DND-41 (cell line): ENCODE data around the gene SIRT6.
"Not testable (repeated sequence)": the region's sequence is repeated elsewhere in the genome, so short reads cannot be mapped to it uniquely, and the experiment has no call there.

ENCODE experiments used
- ATAC-seq: fragments of 200-7000 bp; cut with Tn5 transposase; 3 replicates; pipeline ENCODE4 v1.9.1; 2021; ENCODE audit warnings: low read depth; ENCODE audit not compliant: insufficient read depth
- DNase-seq: peaks from one replicate; pipeline ENCODE4 v3.0.0-alpha.2; 2020
- H2AFZ ChIP-seq: 2 replicates; pipeline ENCODE4 v1.6.0; 2012; ENCODE audit warnings: low read depth, low read length
- H3K27ac ChIP-seq: 2 replicates; pipeline ENCODE4 v1.5.1; 2012; ENCODE audit warnings: low read length, inconsistent platforms
- H3K27me3 ChIP-seq: fragments of 200-600 bp; sonication (generic); 2 replicates; pipeline ENCODE4 v1.6.0; 2012; ENCODE audit warnings: low read length, mild to moderate bottlenecking, inconsistent platforms; ENCODE audit not compliant: insufficient read depth, poor library complexity
- H3K36me3 ChIP-seq: 2 replicates; pipeline ENCODE4 v1.5.1; 2012; ENCODE audit warnings: low read length, inconsistent platforms; ENCODE audit not compliant: insufficient read depth
- H3K4me1 ChIP-seq: 2 replicates; pipeline ENCODE4 v1.5.1; 2012; ENCODE audit warnings: mild to moderate bottlenecking, low read length; ENCODE audit not compliant: insufficient read depth
- H3K4me2 ChIP-seq: 2 replicates; pipeline ENCODE4 v1.6.0; 2012; ENCODE audit warnings: mild to moderate bottlenecking, moderate library complexity, low read length, inconsistent platforms; ENCODE audit not compliant: insufficient read depth
- H3K4me3 ChIP-seq, 2 experiments: fragments of 200-600 bp in 1 of 2; shearing (Covaris generic) in 1 of 2; 2 replicates each; pipeline ENCODE4 v1.5.1; 2012 to 2016; ENCODE audit warnings: inconsistent platforms in 2 of 2, low read length in 2 of 2, mild to moderate bottlenecking in 2 of 2, low read depth in 1 of 2, moderate library complexity in 1 of 2
- H3K79me2 ChIP-seq: 2 replicates; pipeline ENCODE4 v1.6.0; 2012; ENCODE audit warnings: low read length, inconsistent platforms; ENCODE audit not compliant: insufficient read depth
- H3K9ac ChIP-seq: 2 replicates; pipeline ENCODE4 v1.6.0; 2012; ENCODE audit warnings: low read depth, mild to moderate bottlenecking, inconsistent platforms, low read length, moderate library complexity
- H3K9me3 ChIP-seq: 2 replicates; pipeline ENCODE4 v1.5.1; 2012; ENCODE audit warnings: low read length, moderate library complexity, mild to moderate bottlenecking, inconsistent platforms; ENCODE audit not compliant: insufficient read depth, severe bottlenecking
- H4K20me1 ChIP-seq: 2 replicates; pipeline ENCODE4 v1.6.0; 2012; ENCODE audit warnings: low read length; ENCODE audit not compliant: insufficient read depth
- EZH2 ChIP-seq: IDR thresholded peaks from 3 replicates; pipeline ENCODE4 v1.6.1; 2012; ENCODE audit warnings: borderline replicate concordance, low read depth, mild to moderate bottlenecking, moderate library complexity, low read length, inconsistent platforms; ENCODE audit not compliant: severe bottlenecking
- TF ChIP-seq, protein P1 (sequence below): IDR thresholded peaks from 2 replicates; pipeline ENCODE4 v1.5.1; 2012; ENCODE audit warnings: borderline replicate concordance, low read length, moderate library complexity, mild to moderate bottlenecking; ENCODE audit not compliant: poor library complexity, severe bottlenecking; ENCODE audit errors: extremely low read depth

The SIRT6 gene

DNA sequence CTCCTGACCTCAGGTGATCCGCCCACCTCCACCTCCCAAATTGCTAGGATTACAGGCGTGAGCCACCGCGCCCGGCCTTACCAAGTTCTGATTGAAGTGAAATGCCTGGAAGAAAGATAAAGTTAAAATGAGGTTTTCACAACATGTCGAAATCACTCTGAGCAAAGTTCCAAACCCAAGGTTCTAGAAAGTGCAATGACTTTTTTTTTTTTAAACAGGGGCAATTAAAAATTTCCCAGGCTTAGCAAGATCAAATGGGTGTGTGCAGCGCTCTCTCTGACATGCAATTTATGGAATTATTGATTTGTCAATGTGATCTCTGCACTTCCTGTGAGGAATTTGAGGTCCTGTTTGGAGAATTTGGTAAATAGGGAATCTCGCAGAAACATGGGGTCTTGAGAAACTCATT is 45.7 kb downstream of the SIRT6 start:
- TF ChIP-seq EZH2 = no peak
- TF ChIP-seq, protein P1, sequence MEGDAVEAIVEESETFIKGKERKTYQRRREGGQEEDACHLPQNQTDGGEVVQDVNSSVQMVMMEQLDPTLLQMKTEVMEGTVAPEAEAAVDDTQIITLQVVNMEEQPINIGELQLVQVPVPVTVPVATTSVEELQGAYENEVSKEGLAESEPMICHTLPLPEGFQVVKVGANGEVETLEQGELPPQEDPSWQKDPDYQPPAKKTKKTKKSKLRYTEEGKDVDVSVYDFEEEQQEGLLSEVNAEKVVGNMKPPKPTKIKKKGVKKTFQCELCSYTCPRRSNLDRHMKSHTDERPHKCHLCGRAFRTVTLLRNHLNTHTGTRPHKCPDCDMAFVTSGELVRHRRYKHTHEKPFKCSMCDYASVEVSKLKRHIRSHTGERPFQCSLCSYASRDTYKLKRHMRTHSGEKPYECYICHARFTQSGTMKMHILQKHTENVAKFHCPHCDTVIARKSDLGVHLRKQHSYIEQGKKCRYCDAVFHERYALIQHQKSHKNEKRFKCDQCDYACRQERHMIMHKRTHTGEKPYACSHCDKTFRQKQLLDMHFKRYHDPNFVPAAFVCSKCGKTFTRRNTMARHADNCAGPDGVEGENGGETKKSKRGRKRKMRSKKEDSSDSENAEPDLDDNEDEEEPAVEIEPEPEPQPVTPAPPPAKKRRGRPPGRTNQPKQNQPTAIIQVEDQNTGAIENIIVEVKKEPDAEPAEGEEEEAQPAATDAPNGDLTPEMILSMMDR = no peak

DNA sequence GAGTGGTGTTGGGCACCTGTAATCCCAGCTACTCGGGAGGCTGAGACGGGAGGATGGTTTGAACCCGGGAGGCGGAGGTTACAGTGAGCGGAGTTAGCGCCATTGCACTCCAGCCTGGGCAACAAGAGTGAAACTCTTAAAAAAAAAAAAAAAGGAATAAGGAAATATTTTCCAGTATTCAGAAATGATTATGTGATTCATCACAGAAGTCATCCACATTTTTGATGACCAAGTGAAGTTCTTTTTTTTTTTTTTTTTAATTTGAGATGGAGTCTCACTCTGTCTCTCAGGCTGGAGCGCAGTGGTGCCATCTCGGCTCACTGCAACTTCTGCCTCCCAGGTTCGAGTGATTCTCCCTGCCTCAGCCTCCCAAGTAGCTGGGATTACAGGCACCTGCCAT is 47.0 kb downstream of the SIRT6 start:
- not testable (repeated sequence) for H3K27ac ChIP-seq

More for the DNA sequence above, 45.7 kb downstream of the SIRT6 start:
- H3K27me3 ChIP-seq = no peaks in the 10 kb centered on the region
- H3K27ac ChIP-seq = no peak overlapping the region
- ATAC-seq (no peak), DNase-seq (no peak)
- peaks cover 12% of the 10 kb centered on the region for H3K4me1 ChIP-seq
- H3K9ac ChIP-seq = no peak overlapping the region
- H3K36me3 ChIP-seq = no peaks in the 10 kb centered on the region
- H3K79me2 ChIP-seq = no peaks in the 10 kb centered on the region
- H3K4me2 ChIP-seq = no peak overlapping the region
- no peak overlapping the region for H3K4me3 ChIP-seq
- no peaks in the 10 kb centered on the region for H4K20me1 ChIP-seq
- H3K9me3 ChIP-seq = no peaks in the 10 kb centered on the region
- H2AFZ ChIP-seq = no peak overlapping the region

DNA sequence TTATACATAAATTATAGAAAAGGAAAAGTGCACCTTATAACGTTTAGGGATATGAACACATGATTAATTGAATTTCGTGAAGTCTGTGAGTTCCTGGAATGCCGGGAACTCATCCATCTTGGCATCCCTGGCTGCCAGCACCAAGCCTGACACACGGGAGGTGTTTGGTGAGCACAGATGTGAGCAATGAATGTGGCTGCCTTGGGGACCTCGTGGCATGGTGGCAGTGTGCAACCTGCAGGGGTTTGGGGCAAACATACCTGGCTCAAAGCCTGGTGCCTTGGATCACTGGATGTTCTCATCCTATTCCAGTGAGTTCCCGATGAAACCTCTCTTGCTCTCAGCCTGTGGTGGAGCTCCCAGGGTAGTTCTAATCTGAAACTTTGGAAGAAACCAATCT is 48.0 kb downstream of the SIRT6 start:
- no peak overlapping the region for H2AFZ ChIP-seq
- no peak for DNase-seq

More for the DNA sequence above, 47.0 kb downstream of the SIRT6 start:
- H3K36me3 ChIP-seq, DNase-seq, H3K4me3 ChIP-seq, H3K4me2 ChIP-seq, H3K27me3 ChIP-seq, ATAC-seq, H3K4me1 ChIP-seq, H2AFZ ChIP-seq, H3K9me3 ChIP-seq, H4K20me1 ChIP-seq, H3K79me2 ChIP-seq, H3K9ac ChIP-seq: not testable (repeated sequence)

DNA sequence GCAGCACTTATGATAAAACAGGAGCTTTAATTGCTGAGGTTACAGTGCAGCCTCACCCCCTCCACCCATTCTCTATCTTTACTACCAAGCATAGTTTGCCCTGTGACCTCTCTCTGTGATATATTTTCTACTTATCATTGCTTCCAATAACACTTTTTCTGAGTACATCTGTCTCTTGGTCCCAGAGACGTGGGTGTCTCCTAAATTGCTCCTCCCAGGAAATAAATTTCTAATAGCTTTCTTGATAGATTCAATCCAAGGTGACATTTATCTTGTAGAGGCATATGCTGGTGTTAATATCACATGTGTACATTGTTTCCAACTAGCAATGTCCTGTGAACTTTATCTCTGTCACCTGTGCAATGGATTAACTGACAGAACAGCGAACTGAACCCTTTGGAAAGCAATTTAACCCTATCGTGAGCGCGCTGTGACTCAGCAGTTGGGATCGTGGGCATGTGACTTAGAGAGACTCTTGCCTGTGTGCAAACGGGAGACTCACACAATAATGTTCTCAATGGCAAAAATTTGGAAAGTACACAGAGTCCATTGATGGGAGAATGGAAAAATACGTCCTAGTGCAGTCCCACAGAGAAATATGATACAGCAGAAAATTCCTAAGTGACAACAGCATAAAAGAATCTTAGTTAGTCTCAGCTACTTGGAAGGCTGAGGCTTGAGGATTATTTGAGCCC is 51.5 kb downstream of the SIRT6 start:
- no peak overlapping the region for H3K9ac ChIP-seq
- no peak overlapping the region for H3K4me2 ChIP-seq
- H2AFZ ChIP-seq = no peak overlapping the region

More for the DNA sequence above, 48.0 kb downstream of the SIRT6 start:
- Histone ChIP-seq H3K4me1 (no peaks in the 10 kb centered on the region), H3K4me2 (no peak overlapping the region), H3K79me2 (no peaks in the 10 kb centered on the region), H3K9me3 (no peaks in the 10 kb centered on the region), H3K27me3 (no peaks in the 10 kb centered on the region), H4K20me1 (no peaks in the 10 kb centered on the region), H3K4me3 (no peak overlapping the region), H3K9ac (no peak overlapping the region), H3K27ac (no peak overlapping the region), H3K36me3 (no peaks in the 10 kb centered on the region)
- ATAC-seq = no peak
- TF ChIP-seq, protein P1 = no peak
- TF ChIP-seq EZH2 = no peak

DNA sequence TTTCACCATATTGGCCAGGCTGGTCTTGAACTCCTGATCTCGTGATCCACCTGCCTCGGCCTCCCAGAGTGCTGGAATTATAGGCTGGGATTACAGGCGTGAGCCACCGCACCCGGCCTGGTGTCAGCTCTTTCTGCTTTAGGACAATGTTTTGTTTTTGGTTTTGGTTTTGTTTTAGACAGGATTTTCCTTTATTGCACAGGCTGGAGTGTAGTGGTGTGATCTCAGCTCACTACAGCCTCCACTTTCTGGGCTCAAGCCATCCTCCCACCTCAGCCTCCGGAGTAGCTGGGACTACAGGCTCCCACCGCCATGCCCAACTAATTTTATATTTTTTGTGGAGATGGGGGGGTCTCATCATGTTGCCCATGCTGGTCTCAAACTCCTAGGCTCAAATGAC is 53.3 kb downstream of the SIRT6 start:
- not testable (repeated sequence) for ATAC-seq, H3K27ac ChIP-seq

More for the DNA sequence above, 51.5 kb downstream of the SIRT6 start:
- no peaks in the 10 kb centered on the region for H3K36me3 ChIP-seq
- no peaks in the 10 kb centered on the region for H3K4me1 ChIP-seq
- H3K79me2 ChIP-seq = no peaks in the 10 kb centered on the region
- no peak for DNase-seq
- no peaks in the 10 kb centered on the region for H3K27me3 ChIP-seq
- H3K9me3 ChIP-seq = no peaks in the 10 kb centered on the region
- TF ChIP-seq EZH2 = no peak
- TF ChIP-seq, protein P1 = no peak
- ATAC-seq = no peak
- no peaks in the 10 kb centered on the region for H4K20me1 ChIP-seq
- no peak overlapping the region for H3K27ac ChIP-seq
- H3K4me3 ChIP-seq = no peak overlapping the region

DNA sequence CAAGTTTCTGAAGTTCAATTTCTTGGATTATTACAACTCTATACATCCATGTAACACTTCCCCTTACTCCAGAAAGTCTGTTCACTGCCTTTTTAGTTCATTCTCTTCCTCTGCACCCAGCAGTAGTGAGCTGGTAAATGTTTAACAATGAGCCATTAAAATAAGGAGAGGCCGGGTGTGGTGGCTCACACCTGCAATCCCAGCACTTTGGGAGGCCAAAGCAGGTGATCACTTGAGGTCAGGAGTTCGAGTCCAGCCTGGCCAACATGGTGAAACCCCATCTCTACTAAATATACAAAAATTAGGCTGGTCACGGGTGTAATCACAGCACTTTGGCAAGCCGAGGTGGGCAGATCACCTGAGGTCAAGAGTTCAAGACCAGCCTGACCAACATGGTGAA is 55.0 kb downstream of the SIRT6 start:
- Histone ChIP-seq H3K79me2 (peaks cover 17% of the 10 kb centered on the region), H3K4me1 (peaks cover 17% of the 10 kb centered on the region), H4K20me1 (peaks cover 10% of the 10 kb centered on the region)
- DNase-seq, H3K4me2 ChIP-seq, H3K27ac ChIP-seq, H2AFZ ChIP-seq, H3K36me3 ChIP-seq, H3K4me3 ChIP-seq, H3K27me3 ChIP-seq, ATAC-seq, H3K9ac ChIP-seq, H3K9me3 ChIP-seq: not testable (repeated sequence)

More for the DNA sequence above, 53.3 kb downstream of the SIRT6 start:
- H4K20me1 ChIP-seq, H3K9me3 ChIP-seq, H3K4me1 ChIP-seq, H3K79me2 ChIP-seq, H3K4me2 ChIP-seq, H2AFZ ChIP-seq, DNase-seq, H3K4me3 ChIP-seq, H3K27me3 ChIP-seq, H3K36me3 ChIP-seq, H3K9ac ChIP-seq: not testable (repeated sequence)
